ENCODE results near the gene RSU1.

Gene RSU1

DNA sequence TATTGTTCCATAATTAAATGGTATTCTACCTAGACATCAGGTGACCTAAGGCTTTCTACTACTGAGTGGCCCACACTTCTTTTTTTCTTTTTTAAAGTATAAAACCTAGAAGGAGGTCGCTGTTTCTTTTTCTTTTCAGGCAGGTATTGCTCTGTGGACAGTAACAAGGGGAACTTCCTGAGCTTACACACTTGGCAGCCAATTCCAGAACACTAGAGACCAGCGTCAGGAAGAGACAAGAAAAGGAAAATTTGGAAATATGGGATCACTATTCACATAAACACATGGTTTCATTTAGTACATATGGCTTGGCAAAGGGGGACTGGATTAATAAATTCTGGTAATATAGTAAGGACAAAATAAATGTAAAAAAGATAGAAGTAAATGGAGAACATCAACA lies 141.9 kb downstream of the RSU1 start:
- Histone ChIP-seq H3K4me2 (ENCODE audit: low read length) (no peak overlapping the region), H3K36me3 (replicated peaks; ENCODE audit: low read depth, low read length) (no peaks in the 10 kb centered on the region), H3K9ac (ENCODE audit: low read length) (no peak overlapping the region), H3K4me1 (ENCODE audit: low read length) (no peaks in the 10 kb centered on the region), H3K79me2 (ENCODE audit: low read length) (no peaks in the 10 kb centered on the region), H4K20me1 (ENCODE audit: insufficient read depth, low read length) (no peaks in the 10 kb centered on the region), H3K4me3 (ENCODE audit: low read length) (no peak overlapping the region), H3K27me3 (ENCODE audit: low read depth, low read length) (no peaks in the 10 kb centered on the region), H3K27ac (ENCODE audit: low read length) (no peak overlapping the region), H2AFZ (ENCODE audit: low read depth, low read length) (no peak overlapping the region), H3K9me3 (ENCODE audit: insufficient read depth, low read length) (no peaks in the 10 kb centered on the region)
- TF ChIP-seq, protein P1, sequence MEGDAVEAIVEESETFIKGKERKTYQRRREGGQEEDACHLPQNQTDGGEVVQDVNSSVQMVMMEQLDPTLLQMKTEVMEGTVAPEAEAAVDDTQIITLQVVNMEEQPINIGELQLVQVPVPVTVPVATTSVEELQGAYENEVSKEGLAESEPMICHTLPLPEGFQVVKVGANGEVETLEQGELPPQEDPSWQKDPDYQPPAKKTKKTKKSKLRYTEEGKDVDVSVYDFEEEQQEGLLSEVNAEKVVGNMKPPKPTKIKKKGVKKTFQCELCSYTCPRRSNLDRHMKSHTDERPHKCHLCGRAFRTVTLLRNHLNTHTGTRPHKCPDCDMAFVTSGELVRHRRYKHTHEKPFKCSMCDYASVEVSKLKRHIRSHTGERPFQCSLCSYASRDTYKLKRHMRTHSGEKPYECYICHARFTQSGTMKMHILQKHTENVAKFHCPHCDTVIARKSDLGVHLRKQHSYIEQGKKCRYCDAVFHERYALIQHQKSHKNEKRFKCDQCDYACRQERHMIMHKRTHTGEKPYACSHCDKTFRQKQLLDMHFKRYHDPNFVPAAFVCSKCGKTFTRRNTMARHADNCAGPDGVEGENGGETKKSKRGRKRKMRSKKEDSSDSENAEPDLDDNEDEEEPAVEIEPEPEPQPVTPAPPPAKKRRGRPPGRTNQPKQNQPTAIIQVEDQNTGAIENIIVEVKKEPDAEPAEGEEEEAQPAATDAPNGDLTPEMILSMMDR (IDR thresholded peaks at IDR 0.05; ENCODE audit: low read depth, low read length): no peak
- no peak for TF ChIP-seq EZH2phosphoT487 (IDR thresholded peaks at IDR 0.05; ENCODE audit: low read depth)

DNA sequence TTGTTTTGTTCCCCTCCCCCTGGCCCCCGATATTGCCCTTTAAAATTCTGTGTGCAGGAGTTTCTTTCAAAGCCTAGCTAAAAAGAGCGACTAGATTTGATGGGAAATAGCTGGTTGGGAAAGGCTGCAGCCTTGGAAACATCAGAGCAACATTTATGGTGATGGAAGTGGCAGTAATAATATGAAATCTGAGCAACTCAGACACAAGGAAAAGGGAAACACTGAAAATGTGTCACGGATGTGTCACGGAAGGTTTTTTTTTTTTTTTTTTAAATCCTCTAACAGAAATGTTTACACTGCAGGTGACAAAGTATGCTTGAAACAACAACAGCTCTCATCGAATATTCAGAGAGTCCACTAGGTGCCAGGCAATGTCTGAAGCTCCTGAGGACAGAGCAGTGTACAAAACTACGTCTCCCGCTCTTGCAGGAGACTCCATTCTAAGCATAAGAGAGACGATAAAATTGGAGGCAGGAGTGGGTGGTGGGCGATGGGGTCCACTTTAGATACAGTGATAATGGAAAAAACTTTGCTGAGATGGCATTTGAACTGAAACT lies 143.0 kb downstream of the RSU1 start:
- Histone ChIP-seq H3K79me2 (ENCODE audit: low read length) (no peaks in the 10 kb centered on the region), H3K27ac (ENCODE audit: low read length) (no peak overlapping the region), H3K36me3 (replicated peaks; ENCODE audit: low read depth, low read length) (no peaks in the 10 kb centered on the region), H3K9me3 (ENCODE audit: insufficient read depth, low read length) (no peaks in the 10 kb centered on the region), H2AFZ (ENCODE audit: low read depth, low read length) (no peak overlapping the region), H3K4me1 (ENCODE audit: low read length) (no peaks in the 10 kb centered on the region), H3K27me3 (ENCODE audit: low read depth, low read length) (no peaks in the 10 kb centered on the region), H3K4me3 (ENCODE audit: low read length) (no peak overlapping the region), H4K20me1 (ENCODE audit: insufficient read depth, low read length) (no peaks in the 10 kb centered on the region), H3K9ac (ENCODE audit: low read length) (no peak overlapping the region), H3K4me2 (ENCODE audit: low read length) (no peak overlapping the region)
- TF ChIP-seq, protein P1 (IDR thresholded peaks at IDR 0.05; ENCODE audit: low read depth, low read length): no peak
- no peak for TF ChIP-seq EZH2phosphoT487 (IDR thresholded peaks at IDR 0.05; ENCODE audit: low read depth)

DNA sequence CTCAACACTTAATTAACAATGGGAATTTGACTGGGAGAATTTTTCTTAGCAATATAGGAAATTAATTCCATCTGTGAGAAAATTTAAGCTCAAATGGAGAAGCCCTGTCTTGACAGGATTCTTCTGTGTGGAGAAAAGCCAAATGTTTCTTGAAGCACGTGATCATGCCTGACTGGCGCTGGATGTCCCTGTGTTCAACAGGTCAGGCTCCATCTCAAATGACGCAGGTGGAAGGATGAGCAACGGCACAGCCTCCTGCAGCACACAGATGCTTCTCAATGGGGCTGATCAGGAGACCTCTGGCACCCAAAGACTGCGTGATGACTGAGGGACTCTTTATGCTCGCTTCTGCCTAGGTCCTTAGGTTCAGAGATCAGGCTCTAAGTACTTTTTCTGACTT lies 143.8 kb downstream of the RSU1 start:
- H3K36me3 ChIP-seq (replicated peaks; ENCODE audit: low read depth, low read length): no peaks in the 10 kb centered on the region
- no peak overlapping the region for H3K4me3 ChIP-seq (ENCODE audit: low read length)
- H2AFZ ChIP-seq (ENCODE audit: low read depth, low read length): no peak overlapping the region
- H3K27me3 ChIP-seq (ENCODE audit: low read depth, low read length): no peaks in the 10 kb centered on the region
- H3K9me3 ChIP-seq (ENCODE audit: insufficient read depth, low read length): no peaks in the 10 kb centered on the region
- no peak overlapping the region for H3K9ac ChIP-seq (ENCODE audit: low read length)
- no peaks in the 10 kb centered on the region for H3K79me2 ChIP-seq (ENCODE audit: low read length)
- H3K4me1 ChIP-seq (ENCODE audit: low read length): no peaks in the 10 kb centered on the region
- no peak for TF ChIP-seq EZH2phosphoT487 (IDR thresholded peaks at IDR 0.05; ENCODE audit: low read depth)
- TF ChIP-seq, protein P1 (IDR thresholded peaks at IDR 0.05; ENCODE audit: low read depth, low read length): no peak
- no peak overlapping the region for H3K27ac ChIP-seq (ENCODE audit: low read length)
- H3K4me2 ChIP-seq (ENCODE audit: low read length): no peak overlapping the region
- no peaks in the 10 kb centered on the region for H4K20me1 ChIP-seq (ENCODE audit: insufficient read depth, low read length)

DNA sequence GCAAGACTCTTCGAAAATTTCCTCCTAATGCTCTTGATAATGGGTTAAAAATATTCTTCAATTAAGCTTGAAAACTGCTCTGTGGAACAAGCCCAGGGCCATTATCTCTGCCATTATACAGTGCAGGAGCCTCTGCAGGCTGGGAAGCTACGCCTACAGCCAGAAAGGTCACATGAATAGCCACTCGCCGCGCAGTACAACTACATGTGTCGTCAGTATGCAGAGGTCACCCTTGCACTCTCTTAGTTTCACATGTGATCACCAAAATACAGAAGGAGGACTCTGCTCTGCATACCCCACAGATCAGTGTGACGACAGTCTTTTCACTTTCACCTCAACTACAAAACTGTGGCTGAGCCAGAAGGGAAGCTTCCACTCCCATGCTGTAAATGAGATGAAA lies 153.8 kb downstream of the RSU1 start:
- Histone ChIP-seq H3K27me3 (ENCODE audit: low read depth, low read length) (no peaks in the 10 kb centered on the region), H3K36me3 (replicated peaks; ENCODE audit: low read depth, low read length) (no peaks in the 10 kb centered on the region), H3K4me1 (ENCODE audit: low read length) (no peaks in the 10 kb centered on the region), H3K9ac (ENCODE audit: low read length) (no peak overlapping the region), H4K20me1 (ENCODE audit: insufficient read depth, low read length) (no peaks in the 10 kb centered on the region), H2AFZ (ENCODE audit: low read depth, low read length) (no peak overlapping the region), H3K4me3 (ENCODE audit: low read length) (no peak overlapping the region), H3K27ac (ENCODE audit: low read length) (no peak overlapping the region), H3K4me2 (ENCODE audit: low read length) (no peak overlapping the region), H3K9me3 (ENCODE audit: insufficient read depth, low read length) (no peaks in the 10 kb centered on the region), H3K79me2 (ENCODE audit: low read length) (no peaks in the 10 kb centered on the region)
- TF ChIP-seq, protein P1 (IDR thresholded peaks at IDR 0.05; ENCODE audit: low read depth, low read length): no peak
- TF ChIP-seq EZH2phosphoT487 (IDR thresholded peaks at IDR 0.05; ENCODE audit: low read depth): no peak
